Skeletal muscle tissue (tissue), 4 donors: ENCODE results near the gene NT5DC2. TPM values are rescaled to one million over a fixed set of nuclear protein-coding genes. Genes with fewer than 3 reads are reported as not detected.

Source experiments
- H3K27ac ChIP-seq: one replicate; pipeline ENCODE4 v1.7.0; 2013; ENCODE audit warnings: mild to moderate bottlenecking, low read depth, low read length, inconsistent platforms
- H3K27me3 ChIP-seq, 3 donors: one replicate each; pipeline ENCODE4 v1.7.0; 2013; ENCODE audit warnings: low read length in 3 of 3; ENCODE audit not compliant: control insufficient read depth in 3 of 3, insufficient read depth in 3 of 3
- H3K36me3 ChIP-seq, 3 donors: one replicate each; pipeline ENCODE4 v1.7.0; 2013; ENCODE audit warnings: low read length in 3 of 3; ENCODE audit not compliant: control insufficient read depth in 3 of 3, insufficient read depth in 3 of 3
- H3K4me1 ChIP-seq, 3 donors: one replicate each; pipeline ENCODE4 v1.7.0; 2013; ENCODE audit warnings: low read length in 3 of 3, mild to moderate bottlenecking in 3 of 3; ENCODE audit not compliant: control insufficient read depth in 3 of 3, insufficient read depth in 3 of 3
- H3K4me3 ChIP-seq, 3 donors: one replicate each; pipeline ENCODE4 v1.7.0; 2013; ENCODE audit warnings: low read length in 3 of 3
- H3K9ac ChIP-seq, 3 donors: one replicate each; pipeline ENCODE4 v1.7.0; 2013; ENCODE audit warnings: low read length in 3 of 3, mild to moderate bottlenecking in 3 of 3, moderate library complexity in 2 of 3, low read depth in 1 of 3
- H3K9me3 ChIP-seq, 3 donors: one replicate each; pipeline ENCODE4 v1.7.0; 2013; ENCODE audit warnings: low read length in 3 of 3; ENCODE audit not compliant: control insufficient read depth in 3 of 3
- total RNA-seq: library from RNA; depleted of rRNA; stranded (reverse); fragments of >200 nt; gene quantifications from one replicate; pipeline ENCODE4 v1.2.3, GENCODE V29; 2014
- donor health status: Osteomylitis.

NT5DC2 gene
- total RNA-seq, 1 donor from 2014 or later, result 20.9 TPM

GRCh38 chr3:52555056-52555455 is 21.4 kb upstream of the NT5DC2 start:
- H3K4me1 ChIP-seq, result peaks cover 0 to 5% (median 0%) of the 10 kb centered on the region in 3 donors
- H3K4me3 ChIP-seq, result no peak overlapping the region

GRCh38 chr3:52554026-52554755 is 20.5 kb upstream of the NT5DC2 start:
- H3K9ac ChIP-seq, result no peak overlapping the region
- H3K27ac ChIP-seq, result no peak overlapping the region
- H3K36me3 ChIP-seq, result peaks cover 20 to 48% (median 41%) of the 10 kb centered on the region in 3 donors
- H3K4me1 ChIP-seq, result peaks cover 0 to 5% (median 0%) of the 10 kb centered on the region in 3 donors
- H3K4me3 ChIP-seq, result no peak overlapping the region
- no peaks in the 10 kb centered on the region for H3K9me3 ChIP-seq
- H3K27me3 ChIP-seq, result no peaks in the 10 kb centered on the region

More at GRCh38 chr3:52555056-52555455, 21.4 kb upstream of the NT5DC2 start:
- Histone ChIP-seq H3K9me3 (no peaks in the 10 kb centered on the region), H3K9ac (no peak overlapping the region), H3K36me3 (peaks cover 25 to 53% (median 46%) of the 10 kb centered on the region in 3 donors), H3K27me3 (no peaks in the 10 kb centered on the region), H3K27ac (no peak overlapping the region)

DNA sequence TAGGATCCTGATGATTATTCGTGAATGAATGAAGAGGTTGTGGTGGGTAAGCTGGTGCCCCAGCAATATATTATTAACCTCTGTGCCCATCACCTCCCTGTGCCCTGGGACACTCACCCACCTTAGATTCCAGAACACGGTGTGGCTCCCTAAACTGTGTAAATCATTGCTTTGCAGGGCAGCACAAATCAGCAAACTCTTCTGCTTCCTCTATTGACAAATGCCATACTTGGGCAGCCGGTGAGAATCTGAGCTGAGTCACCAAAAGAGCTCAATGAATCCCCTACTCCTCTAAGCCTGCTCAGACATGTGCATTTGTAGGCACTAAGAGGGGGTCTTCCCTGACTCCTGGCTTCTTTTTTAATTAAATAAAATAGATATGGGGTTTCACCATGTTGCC is 18.4 kb upstream of the NT5DC2 start:
- H3K27me3 ChIP-seq, result no peaks in the 10 kb centered on the region
- peaks cover 16 to 43% (median 40%) of the 10 kb centered on the region in 3 donors for H3K36me3 ChIP-seq
- H3K27ac ChIP-seq, result no peak overlapping the region
- H3K4me3 ChIP-seq, result no peak overlapping the region
- no peaks in the 10 kb centered on the region for H3K9me3 ChIP-seq
- H3K4me1 ChIP-seq, result peaks cover 0 to 5% (median 0%) of the 10 kb centered on the region in 3 donors
- H3K9ac ChIP-seq, result no peak overlapping the region

GRCh38 chr3:52551118-52551517 is 17.5 kb upstream of the NT5DC2 start:
- Histone ChIP-seq H3K27me3 (no peaks in the 10 kb centered on the region), H3K4me3 (no peak overlapping the region), H3K9me3 (no peaks in the 10 kb centered on the region), H3K9ac (no peak overlapping the region), H3K4me1 (peaks cover 0 to 5% (median 0%) of the 10 kb centered on the region in 3 donors), H3K36me3 (peaks cover 16 to 46% (median 46%) of the 10 kb centered on the region in 3 donors), H3K27ac (no peak overlapping the region)

- no peak overlapping the region for H3K4me3 ChIP-seq
- peaks cover 3 to 9% (median 5%) of the 10 kb centered on the region in 3 donors for H3K4me1 ChIP-seq
- H3K27ac ChIP-seq, result no peak overlapping the region
- H3K9me3 ChIP-seq, result no peaks in the 10 kb centered on the region
- H3K27me3 ChIP-seq, result no peaks in the 10 kb centered on the region
- H3K9ac ChIP-seq, result no peak overlapping the region
- H3K36me3 ChIP-seq, result peaks cover 8 to 31% (median 27%) of the 10 kb centered on the region in 3 donors
Observed at GRCh38 chr3:52547143-52547542, 13.5 kb upstream of the NT5DC2 start.

GRCh38 chr3:52546111-52546901 is 12.6 kb upstream of the NT5DC2 start:
- Histone ChIP-seq H3K4me1 (peaks cover 3 to 9% (median 5%) of the 10 kb centered on the region in 3 donors), H3K36me3 (peaks cover 8 to 28% (median 27%) of the 10 kb centered on the region in 3 donors)

DNA sequence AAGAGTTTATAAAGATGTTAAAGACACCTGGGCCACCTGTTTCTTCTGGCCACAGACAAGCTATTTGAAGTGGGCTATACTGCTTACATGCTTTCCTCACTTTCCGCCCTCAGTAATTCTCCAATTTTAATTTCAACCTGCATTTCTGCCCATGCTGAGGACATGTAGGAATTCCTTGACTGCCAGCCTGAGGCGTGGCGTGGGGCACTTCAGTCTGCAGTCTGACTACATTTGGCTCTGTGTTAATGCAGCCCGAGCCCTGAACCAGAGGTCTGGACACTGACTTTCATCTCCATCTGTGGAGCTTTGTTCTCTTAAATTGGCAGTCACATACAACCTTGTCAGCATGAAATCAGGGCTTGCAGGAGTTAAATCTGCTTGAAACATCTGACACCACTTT is 11.3 kb upstream of the NT5DC2 start:
- H3K4me3 ChIP-seq, result no peak overlapping the region
- H3K9me3 ChIP-seq, result no peaks in the 10 kb centered on the region
- H3K27me3 ChIP-seq, result no peaks in the 10 kb centered on the region
- no peak overlapping the region for H3K27ac ChIP-seq
- peaks cover 3 to 24% (median 23%) of the 10 kb centered on the region in 3 donors for H3K36me3 ChIP-seq
- peak overlapping the region in 1 of 3 donors; percentile 9 for H3K9ac ChIP-seq
- H3K4me1 ChIP-seq, result peaks cover 3 to 5% (median 5%) of the 10 kb centered on the region in 3 donors

More at GRCh38 chr3:52546111-52546901, 12.6 kb upstream of the NT5DC2 start:
- H3K27me3 ChIP-seq, result no peaks in the 10 kb centered on the region
- no peak overlapping the region for H3K27ac ChIP-seq
- no peak overlapping the region for H3K9ac ChIP-seq
- H3K9me3 ChIP-seq, result no peaks in the 10 kb centered on the region
- no peak overlapping the region for H3K4me3 ChIP-seq

DNA sequence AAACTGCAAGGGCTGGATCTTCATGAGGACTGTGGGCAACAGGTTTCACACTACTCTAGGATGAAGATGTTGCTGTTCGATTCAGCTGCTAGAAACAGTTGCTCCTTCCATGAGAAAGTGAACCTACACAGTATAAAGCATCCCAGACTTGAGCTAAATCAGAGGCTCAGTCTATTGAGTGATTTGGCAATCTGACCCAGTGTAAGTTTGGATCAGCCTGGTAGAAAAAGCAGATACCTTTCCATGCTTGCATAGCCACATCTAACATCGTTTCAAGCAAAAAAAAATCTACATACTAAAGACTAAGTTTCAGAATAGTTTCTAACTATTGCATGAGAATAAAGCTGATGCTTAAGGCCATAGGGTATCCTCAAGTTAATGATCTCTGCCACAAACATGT is 7.4 kb upstream of the NT5DC2 start:
- Histone ChIP-seq H3K9ac (no peak overlapping the region), H3K27ac (no peak overlapping the region), H3K9me3 (no peaks in the 10 kb centered on the region), H3K4me1 (peaks cover 31 to 38% (median 33%) of the 10 kb centered on the region in 3 donors), H3K4me3 (no peak overlapping the region), H3K27me3 (no peaks in the 10 kb centered on the region), H3K36me3 (peaks cover 5 to 12% (median 8%) of the 10 kb centered on the region in 3 donors)

DNA sequence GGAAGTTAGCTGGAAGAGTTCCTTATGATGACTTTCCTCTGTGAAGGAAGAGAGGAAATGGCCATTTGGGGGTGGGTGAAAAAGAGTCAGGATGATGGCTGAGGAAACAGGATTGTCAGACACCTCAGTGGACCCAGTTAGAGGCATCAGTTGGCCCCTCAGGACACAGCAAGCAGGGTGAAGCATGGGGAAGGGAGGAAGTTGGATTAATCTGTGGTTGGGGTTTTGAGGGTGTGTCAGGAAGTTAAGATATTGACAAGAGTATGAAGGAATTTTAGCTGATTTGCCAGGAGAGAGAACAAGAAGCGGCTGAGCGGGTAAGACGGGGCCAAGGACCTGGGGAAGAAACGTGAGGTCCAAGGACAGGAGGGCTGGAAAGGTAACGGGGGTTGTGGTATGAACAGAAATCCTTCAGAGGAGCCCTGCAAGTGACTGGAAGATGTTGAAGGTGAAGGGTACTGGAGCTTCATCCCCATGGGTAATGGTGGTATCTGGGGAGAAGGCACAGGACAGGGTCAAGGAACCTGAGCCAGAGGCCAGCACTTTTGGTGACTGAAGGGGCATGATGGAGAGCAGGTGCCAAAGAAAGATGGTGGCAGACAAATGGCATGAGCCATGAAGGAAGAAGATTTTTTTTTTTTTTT is 5.5 kb upstream of the NT5DC2 start:
- peak overlapping the region in 1 of 3 donors; percentile 45 for H3K9ac ChIP-seq
- peaks cover 0 to 3% (median 0%) of the 10 kb centered on the region in 3 donors for H3K27me3 ChIP-seq
- H3K9me3 ChIP-seq, result no peaks in the 10 kb centered on the region
- peaks cover 5 to 9% (median 8%) of the 10 kb centered on the region in 3 donors for H3K36me3 ChIP-seq
- no peak overlapping the region for H3K27ac ChIP-seq
- peaks cover 31 to 45% (median 33%) of the 10 kb centered on the region in 3 donors for H3K4me1 ChIP-seq
- peak overlapping the region in 1 of 3 donors; percentile 58 for H3K4me3 ChIP-seq
